ENCODE results near the gene TMPRSS9. TPM values are rescaled to one million over a fixed set of nuclear protein-coding genes. Genes with fewer than 3 reads are reported as not detected.

TMPRSS9 gene
- total and polyA plus RNA-seq, 4 donors = 0.05 to 0.37 (median 0.09) TPM; not detected in 1

DNA sequence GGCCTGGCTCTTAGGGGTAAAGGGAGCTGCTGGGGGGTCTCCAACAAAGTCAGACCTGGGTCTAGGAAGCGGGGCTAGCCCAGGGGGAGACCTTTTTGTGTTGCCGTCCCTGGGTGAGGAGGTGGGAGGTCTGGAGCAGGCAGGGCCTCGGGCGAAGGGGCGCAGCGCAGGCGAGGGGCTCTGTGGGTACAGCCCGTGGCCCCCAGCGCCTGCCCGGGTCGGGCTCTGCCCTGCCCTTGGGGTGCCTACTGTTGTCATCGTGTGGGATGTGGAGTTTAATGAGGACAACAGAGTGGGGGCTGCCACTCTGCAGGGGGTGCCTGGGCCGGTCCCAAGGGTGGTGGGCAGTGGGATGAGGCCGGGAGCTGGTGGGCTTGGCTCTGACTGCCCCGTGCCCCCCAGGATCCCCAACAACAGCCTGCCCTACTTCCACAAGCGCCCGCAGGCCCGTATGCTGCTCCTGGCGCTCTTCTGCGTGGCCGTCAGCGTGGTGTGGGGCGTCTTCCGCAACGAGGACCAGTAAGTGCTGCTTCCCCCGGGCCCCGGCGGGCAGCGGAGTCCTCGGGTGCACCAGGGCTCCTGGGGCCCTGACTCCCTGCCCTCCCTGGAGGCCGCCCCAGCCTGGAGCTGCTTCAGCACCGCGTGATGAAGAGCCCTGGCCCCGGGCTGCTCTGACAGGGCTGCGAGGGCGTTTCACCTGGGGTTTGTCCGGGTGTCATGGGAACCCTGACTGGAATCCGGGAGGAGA lies 19.4 kb upstream of the TMPRSS9 start:
- DNase-seq = no peak
- no peaks in the 10 kb centered on the region for H3K9me3 ChIP-seq (ENCODE audit: control insufficient read depth in 4 of 4, insufficient read depth in 3 of 4, low read length in 3 of 4)
- no peaks in the 10 kb centered on the region for H3K27me3 ChIP-seq (ENCODE audit: control insufficient read depth in 3 of 3, insufficient read depth in 3 of 3, low read length in 2 of 3)
- TF ChIP-seq, protein P1, sequence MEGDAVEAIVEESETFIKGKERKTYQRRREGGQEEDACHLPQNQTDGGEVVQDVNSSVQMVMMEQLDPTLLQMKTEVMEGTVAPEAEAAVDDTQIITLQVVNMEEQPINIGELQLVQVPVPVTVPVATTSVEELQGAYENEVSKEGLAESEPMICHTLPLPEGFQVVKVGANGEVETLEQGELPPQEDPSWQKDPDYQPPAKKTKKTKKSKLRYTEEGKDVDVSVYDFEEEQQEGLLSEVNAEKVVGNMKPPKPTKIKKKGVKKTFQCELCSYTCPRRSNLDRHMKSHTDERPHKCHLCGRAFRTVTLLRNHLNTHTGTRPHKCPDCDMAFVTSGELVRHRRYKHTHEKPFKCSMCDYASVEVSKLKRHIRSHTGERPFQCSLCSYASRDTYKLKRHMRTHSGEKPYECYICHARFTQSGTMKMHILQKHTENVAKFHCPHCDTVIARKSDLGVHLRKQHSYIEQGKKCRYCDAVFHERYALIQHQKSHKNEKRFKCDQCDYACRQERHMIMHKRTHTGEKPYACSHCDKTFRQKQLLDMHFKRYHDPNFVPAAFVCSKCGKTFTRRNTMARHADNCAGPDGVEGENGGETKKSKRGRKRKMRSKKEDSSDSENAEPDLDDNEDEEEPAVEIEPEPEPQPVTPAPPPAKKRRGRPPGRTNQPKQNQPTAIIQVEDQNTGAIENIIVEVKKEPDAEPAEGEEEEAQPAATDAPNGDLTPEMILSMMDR (IDR thresholded peaks at IDR 0.05; ENCODE audit: control extremely low read depth, extremely low read depth) = no peak
- no peak overlapping the region for H3K27ac ChIP-seq (ENCODE audit: low read depth in 1 of 2, low read length in 1 of 2)
- no peak for ATAC-seq (ENCODE audit: insufficient read depth, low FRiP score)
- no peak overlapping the region for H3K4me3 ChIP-seq
- no peak overlapping the region for H3K9ac ChIP-seq (ENCODE audit: insufficient read depth in 1 of 2, low read length in 2 of 2)
- peaks cover 0 to 24% (median 0%) of the 10 kb centered on the region in 5 donors for H3K4me1 ChIP-seq (ENCODE audit: control insufficient read depth in 5 of 5, insufficient read depth in 5 of 5, low read length in 5 of 5)
- 91% methylated on average over 38 of the region's 38 CpGs for WGBS, 2 donors
- H3K36me3 ChIP-seq (ENCODE audit: control insufficient read depth in 4 of 4, insufficient read depth in 4 of 4, low read length in 4 of 4) = peaks cover 0 to 38% (median 12%) of the 10 kb centered on the region in 4 donors

DNA sequence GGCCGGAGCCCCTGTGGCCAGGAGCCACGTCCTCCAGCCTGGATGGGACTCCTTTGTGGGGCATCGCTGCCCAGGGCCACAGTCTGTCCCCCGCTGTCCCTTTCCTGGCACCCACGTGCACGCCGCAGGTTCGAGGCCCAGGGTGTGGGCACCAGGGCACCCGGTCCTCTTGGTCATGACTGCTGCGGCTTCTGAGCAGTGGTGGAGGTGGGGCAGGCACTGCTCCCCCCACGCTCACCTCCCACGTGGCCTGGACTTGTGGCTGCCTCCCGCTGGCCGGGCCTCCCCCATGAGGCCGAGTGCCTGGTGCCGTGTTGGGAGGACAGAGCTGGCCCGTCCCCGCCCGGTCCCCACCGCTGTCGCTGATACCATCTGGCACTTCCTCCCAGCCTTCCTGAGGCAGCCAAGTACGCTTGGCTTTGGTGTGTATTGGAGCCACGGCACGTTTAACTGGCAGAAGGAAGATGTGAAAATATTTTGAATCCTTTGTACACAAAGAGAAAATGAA lies 18.8 kb upstream of the TMPRSS9 start:
- H3K9me3 ChIP-seq (ENCODE audit: control insufficient read depth in 4 of 4, insufficient read depth in 3 of 4, low read length in 3 of 4) = no peaks in the 10 kb centered on the region
- H3K4me3 ChIP-seq = no peak overlapping the region
- H3K27ac ChIP-seq (ENCODE audit: low read depth in 1 of 2, low read length in 1 of 2) = no peak overlapping the region
- TF ChIP-seq, protein P1 (IDR thresholded peaks at IDR 0.05; ENCODE audit: control extremely low read depth, extremely low read depth) = no peak
- no peak for ATAC-seq (ENCODE audit: insufficient read depth, low FRiP score)
- DNase-seq = no peak
- H3K4me1 ChIP-seq (ENCODE audit: control insufficient read depth in 5 of 5, insufficient read depth in 5 of 5, low read length in 5 of 5) = peaks cover 0 to 24% (median 0%) of the 10 kb centered on the region in 5 donors
- no peaks in the 10 kb centered on the region for H3K27me3 ChIP-seq (ENCODE audit: control insufficient read depth in 3 of 3, insufficient read depth in 3 of 3, low read length in 2 of 3)
- WGBS, 2 donors = 42 to 67% methylated on average over 24 of the region's 24 CpGs
- peaks cover 0 to 39% (median 12%) of the 10 kb centered on the region in 4 donors for H3K36me3 ChIP-seq (ENCODE audit: control insufficient read depth in 4 of 4, insufficient read depth in 4 of 4, low read length in 4 of 4)
- H3K9ac ChIP-seq (ENCODE audit: insufficient read depth in 1 of 2, low read length in 2 of 2) = no peak overlapping the region

DNA sequence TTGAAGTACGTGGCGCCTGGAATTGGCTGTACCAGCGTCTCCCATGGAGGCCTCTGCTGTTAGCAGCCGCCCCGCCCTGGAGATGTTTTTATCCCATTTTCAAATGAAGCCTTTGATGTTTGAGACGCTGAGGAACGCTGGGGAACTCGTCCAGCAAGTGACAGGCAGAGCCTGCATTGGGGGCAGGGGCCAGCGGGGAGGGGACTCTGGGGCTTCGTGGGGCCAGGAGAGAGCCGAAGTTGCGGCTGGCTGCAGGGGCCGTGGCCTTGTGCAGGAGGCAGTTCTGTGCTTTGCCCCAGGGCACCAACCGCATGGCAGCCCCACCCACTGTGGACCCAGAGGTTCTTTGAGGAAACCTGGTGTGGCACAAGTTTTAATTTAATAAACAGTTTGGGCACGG lies 18.1 kb upstream of the TMPRSS9 start:
- ATAC-seq (ENCODE audit: insufficient read depth, low FRiP score) (no peak), DNase-seq (peak; percentile 51 to 81 (median 80))
- no peaks in the 10 kb centered on the region for H3K27me3 ChIP-seq (ENCODE audit: control insufficient read depth in 3 of 3, insufficient read depth in 3 of 3, low read length in 2 of 3)
- no peak overlapping the region for H3K27ac ChIP-seq (ENCODE audit: low read depth in 1 of 2, low read length in 1 of 2)
- no peak overlapping the region for H3K9ac ChIP-seq (ENCODE audit: insufficient read depth in 1 of 2, low read length in 2 of 2)
- peaks cover 0 to 41% (median 9%) of the 10 kb centered on the region in 4 donors for H3K36me3 ChIP-seq (ENCODE audit: control insufficient read depth in 4 of 4, insufficient read depth in 4 of 4, low read length in 4 of 4)
- 83 to 85% methylated on average over 15 of the region's 15 CpGs for WGBS, 2 donors
- peaks cover 0 to 17% (median 0%) of the 10 kb centered on the region in 5 donors for H3K4me1 ChIP-seq (ENCODE audit: control insufficient read depth in 5 of 5, insufficient read depth in 5 of 5, low read length in 5 of 5)
- H3K9me3 ChIP-seq (ENCODE audit: control insufficient read depth in 4 of 4, insufficient read depth in 3 of 4, low read length in 3 of 4) = no peaks in the 10 kb centered on the region
- no peak overlapping the region for H3K4me3 ChIP-seq
- TF ChIP-seq, protein P1 (IDR thresholded peaks at IDR 0.05; ENCODE audit: control extremely low read depth, extremely low read depth) = no peak
